Midbrain (tissue), 1 donor: ENCODE data around the gene PPP2R3C.
"Not testable (repeated sequence)": the region's sequence is repeated elsewhere in the genome, so short reads cannot be mapped to it uniquely, and the experiment has no call there.

Experiments used
- DNase-seq: peaks from one replicate; lab custom pipeline; 2025; lab: John Stamatoyannopoulos, UW

PPP2R3C gene

DNA sequence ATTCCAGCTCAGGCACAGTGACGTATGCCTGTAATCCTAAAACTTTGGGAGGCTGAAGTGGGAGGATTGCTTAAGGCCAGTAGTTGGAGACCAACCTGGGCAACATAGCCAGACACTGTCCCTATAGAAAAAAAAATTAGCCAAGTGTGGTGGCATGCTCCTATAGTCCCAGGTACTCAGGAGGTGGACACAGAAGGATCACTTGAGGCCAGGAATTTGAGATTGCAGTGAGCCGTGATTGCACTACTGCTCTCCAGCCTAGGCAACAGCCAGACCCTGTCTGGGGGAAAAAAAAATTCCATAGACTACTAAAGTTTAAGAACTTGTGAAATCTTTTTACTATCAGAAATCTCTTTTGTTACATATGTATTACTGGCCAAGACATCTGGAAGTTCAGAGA is 69.2 kb downstream of the PPP2R3C start:
- no peak for DNase-seq

DNA sequence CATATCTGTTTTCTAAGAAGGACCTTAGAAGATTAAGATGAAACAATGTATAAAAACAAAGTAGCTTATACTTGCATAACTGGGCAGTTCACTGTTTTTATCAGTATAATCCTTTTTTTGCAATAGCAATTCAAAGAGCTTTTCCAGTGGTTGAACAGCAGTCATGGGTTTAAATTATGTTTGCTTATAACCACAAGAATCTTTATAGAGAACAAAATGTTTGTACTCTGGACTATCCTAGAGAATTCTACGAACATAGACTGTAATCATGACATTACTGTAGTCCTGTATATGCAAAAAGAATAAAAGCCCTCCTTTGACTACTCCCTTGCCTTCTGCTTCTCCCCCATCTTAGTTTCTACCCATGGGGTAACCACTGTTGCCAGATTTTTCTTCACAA is 70.0 kb downstream of the PPP2R3C start:
- no peak for DNase-seq

DNA sequence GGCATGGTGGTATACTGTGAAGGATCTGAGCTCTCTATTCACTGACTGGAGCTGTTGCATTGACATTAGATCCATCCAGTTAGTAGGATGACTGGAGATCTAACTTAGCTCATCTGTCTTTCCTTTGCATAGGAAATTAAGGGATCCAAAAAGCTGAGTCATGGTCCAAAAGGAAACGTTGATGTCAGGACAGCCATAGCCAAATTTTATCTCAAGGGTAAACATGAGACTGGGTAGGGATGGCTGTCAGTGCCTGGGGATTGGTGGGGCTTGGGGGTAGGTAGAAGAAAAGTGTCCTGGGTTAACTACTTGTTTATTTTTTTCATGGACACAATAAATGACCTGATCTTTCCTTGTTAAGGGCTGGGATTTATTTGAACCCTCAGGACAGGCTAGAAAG is 71.1 kb downstream of the PPP2R3C start:
- DNase-seq = no peak

DNA sequence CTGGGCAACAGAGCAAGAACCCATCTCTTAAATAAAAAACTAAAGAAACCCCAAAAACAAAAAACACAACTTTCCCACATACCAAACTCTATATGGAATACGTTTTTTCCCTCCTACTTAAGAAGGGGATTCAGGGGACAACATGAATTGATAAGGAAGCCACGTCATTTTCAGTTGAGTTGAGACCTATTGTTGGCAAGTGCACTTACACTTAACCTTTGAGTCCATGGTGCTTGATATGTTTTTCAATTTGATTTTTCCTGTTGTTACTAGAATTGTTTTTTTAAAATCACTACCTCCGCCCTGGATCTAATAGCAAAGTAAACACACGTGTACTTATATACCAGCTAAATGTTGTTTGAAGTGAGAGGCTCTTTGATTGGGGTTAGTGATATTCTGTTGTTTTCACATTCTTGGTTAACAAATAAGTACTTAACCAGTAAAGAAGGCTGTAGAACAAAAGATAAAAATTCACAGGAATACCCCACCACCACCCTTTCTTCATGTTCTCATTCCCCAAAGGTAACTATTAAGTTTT is 73.7 kb downstream of the PPP2R3C start:
- no peak for DNase-seq

DNA sequence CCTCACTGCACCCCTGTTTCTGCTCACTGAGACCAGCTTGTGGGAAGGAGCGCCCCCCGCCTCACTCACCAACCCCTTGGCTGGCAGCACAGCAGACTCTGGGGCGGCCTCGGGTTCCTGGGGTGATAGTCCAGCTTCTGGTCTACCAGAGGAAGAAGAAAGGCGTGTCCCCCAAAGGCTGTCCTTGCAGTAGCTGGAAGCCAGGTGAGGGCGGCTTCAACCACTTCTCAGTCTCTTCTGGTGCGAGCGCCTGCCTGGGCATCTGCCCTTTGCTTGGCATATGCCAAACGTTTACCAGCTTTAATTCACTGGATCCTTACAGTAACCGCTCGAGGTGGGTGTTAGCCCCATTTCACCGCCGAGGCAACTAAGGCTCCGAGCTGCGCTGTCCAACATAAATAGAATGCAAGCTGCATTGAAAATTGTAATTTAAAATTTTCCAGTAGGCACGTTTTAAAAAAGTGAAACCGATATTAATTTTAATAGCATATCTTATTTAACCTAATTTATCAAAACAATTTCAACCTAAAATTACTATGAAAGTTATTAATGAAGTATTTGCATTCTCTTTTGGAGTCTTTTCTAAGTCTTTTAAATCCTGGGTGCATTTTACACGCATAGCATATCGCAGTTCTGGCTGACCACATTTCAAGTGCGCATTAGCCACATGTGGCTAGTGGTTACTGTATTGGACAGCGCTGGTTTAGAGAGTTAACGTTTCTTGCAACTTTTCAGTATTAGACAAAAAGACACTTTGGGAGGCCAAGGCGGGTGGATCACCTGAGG is 74.8 kb downstream of the PPP2R3C start:
- peak; percentile 35 for DNase-seq

DNA sequence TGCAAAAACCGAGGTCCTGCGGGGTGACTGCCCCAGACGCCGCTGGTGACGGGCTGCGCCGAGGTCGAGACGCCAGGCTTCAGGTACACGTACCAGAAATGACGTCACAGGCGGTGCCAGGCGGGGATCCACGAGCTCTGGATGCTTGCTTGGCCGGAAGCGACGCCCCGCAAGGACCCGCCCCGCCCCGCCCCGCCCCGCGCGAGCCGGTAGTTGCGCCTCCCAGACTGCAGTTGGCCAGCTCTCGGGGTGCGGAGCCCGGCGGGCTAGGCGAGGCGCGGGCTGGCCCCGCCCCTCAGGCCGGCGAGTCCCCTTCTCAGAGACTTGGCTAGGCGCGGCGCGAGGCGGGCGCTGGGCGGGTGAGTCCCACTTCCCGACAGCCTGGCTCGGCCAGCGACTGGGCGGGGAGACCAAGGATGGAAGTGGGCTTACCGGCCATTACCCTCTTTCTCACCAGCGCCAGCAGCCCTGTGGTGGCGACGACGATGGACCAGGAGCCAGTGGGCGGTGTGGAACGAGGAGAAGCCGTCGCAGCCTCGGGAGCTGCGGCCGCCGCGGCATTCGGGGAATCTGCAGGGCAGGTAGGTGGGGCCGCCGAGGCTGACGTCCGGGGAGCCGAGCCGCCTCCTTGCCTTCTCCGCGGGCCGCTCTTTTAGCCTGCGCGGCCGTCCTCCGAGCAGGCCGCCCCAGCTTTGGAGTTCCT is 75.6 kb downstream of the PPP2R3C start, which contains the start of gene FAM177A1:
TSS of gene FAM177A1 (plus strand) at position 225 of the 703 bp plus-strand sequence. CDS start at position 417, 192 bp downstream.
- DNase-seq = peak; percentile 96

DNA sequence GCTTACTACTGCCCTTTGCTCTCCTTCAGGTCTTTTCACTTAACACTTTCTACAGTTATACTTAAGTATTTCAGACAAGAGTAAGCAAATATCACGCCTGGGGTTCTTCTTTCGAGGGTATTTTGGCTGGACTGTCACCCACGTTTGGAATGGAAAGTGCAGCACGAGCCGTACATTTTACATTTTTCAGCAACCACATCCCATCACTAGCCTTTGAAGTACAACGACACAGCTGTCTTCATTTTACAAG is 76.1 kb downstream of the PPP2R3C start:
- DNase-seq = no peak

DNA sequence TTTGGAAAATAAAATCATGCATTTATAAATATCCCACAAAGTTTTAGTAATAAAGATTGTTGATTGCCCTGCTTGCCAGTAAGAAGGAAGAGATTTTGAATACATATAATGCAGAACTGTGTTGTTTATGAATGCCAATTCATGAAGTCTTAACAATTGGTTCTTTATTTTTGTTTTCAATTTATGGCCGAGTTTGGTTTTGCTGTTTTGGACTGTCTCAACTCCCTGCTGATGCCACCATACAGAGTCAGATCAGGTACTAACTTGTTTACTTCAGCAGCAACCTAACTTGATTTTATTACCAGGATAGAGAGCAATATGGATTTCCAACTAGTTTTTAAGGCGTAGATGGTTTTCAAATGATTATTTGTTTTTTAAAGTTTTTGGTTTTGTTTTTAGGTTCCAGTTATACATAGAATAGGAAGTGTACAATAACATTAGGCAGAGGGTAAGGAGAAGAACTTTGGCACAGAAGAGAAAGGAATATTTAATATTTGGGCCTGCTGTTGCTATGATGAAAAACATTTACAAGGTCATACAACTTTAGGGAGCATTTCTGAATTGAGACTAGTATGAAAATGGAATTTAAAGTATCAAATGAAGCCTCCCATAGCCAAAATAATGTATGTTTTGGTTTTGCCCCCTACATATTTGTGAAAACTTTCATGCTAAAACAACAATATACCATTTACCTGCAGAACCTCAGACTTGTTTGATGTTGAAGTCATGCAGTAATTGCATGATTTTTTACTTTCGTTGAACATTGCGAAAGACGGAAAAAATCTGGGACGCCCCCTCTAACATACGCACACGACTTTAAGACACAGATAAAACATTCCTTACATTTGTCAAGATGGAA is 76.6 kb downstream of the PPP2R3C start:
- peak; percentile 62 for DNase-seq

DNA sequence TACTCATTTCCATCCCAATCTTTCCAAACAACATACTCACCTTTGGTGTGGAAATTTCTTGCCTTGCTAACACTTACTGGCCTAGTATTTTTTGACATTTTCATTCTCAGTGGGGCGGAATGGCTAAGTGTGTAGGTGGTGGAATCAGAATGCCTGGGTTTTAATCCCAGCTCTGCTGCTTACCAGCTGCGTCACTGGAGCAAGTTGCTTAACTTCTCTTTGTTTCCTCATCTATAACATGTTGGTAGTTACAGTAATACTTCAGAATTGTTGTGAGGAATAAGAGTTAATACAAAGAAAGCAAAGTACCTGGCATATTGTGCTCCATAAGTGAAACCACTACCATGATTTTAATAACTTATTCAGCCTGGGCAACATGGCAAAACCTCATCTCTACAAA is 78.7 kb downstream of the PPP2R3C start:
- DNase-seq = no peak

DNA sequence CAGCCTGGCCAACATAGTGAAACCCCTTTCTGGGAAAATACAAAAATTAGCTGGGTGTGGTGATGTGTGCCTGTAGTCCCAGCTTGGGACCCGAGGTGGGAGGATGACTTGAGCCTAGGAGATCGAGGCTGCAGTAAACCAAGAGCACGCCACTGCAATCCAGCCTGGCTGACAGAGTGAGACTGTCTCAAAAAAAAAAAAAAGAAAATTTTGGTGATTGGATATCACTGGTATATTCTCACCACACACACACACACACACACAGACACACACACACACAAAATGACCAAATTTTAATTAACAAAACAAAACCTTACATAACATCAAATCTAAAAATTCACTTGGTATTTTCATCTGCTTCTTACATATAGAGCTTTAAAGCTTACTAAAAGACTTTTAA is 79.2 kb downstream of the PPP2R3C start:
- no peak for DNase-seq

DNA sequence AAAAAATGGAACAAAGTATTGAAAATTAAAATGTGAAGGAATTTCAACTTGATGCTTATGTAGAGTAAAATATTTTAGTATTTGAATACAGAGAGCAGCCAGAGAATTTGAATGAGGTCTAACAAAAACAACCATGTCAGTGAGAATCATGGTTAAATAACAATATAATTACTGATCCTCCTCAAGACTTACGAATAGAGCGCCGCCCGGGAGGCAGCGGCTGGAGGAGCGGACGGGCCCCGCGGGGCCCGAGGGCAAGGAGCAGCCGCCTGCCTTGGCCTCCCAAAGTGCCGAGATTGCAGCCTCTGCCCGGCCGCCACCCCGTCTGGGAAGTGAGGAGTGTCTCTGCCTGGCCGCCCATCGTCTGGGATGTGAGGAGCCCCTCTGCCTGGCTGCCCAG is 83.5 kb downstream of the PPP2R3C start:
- not testable (repeated sequence) for DNase-seq
